Fibroblast of lung (primary cell): ENCODE data around the gene HNF1B. TPM values are rescaled to one million over a fixed set of nuclear protein-coding genes. Genes with fewer than 3 reads are reported as not detected.

Source experiments
- DNase-seq, 2 donors: peaks; one replicate each; pipeline versions ENCODE4 v3.0.0 to v3.0.0-alpha.2; 2010; ENCODE audit warnings: low read depth in 2 of 2
- H2AFZ ChIP-seq: 2 replicates; pipeline ENCODE4 v1.5.1; 2012; ENCODE audit warnings: low read length, control low read depth, inconsistent platforms
- H3K27ac ChIP-seq: 2 replicates; pipeline ENCODE4 v1.5.1; 2011; ENCODE audit warnings: low read length, control low read depth; ENCODE audit not compliant: insufficient read depth
- H3K27me3 ChIP-seq: 2 replicates; pipeline ENCODE4 v1.5.1; 2011; ENCODE audit warnings: mild to moderate bottlenecking, low read length; ENCODE audit not compliant: control insufficient read depth, insufficient read depth
- H3K36me3 ChIP-seq: 2 replicates; pipeline ENCODE4 v1.5.1; 2011; ENCODE audit warnings: low read length; ENCODE audit not compliant: control insufficient read depth, insufficient read depth
- H3K4me1 ChIP-seq: 2 replicates; pipeline ENCODE4 v1.5.1; 2011; ENCODE audit warnings: low read length; ENCODE audit not compliant: control insufficient read depth, insufficient read depth; ENCODE audit errors: extremely low read depth
- H3K4me2 ChIP-seq: 2 replicates; pipeline ENCODE4 v1.5.1; 2011; ENCODE audit warnings: low read length, control low read depth; ENCODE audit not compliant: insufficient read depth; ENCODE audit errors: extremely low read depth
- H3K4me3 ChIP-seq, 4 experiments: fragments of 200-600 bp in 1 of 4; sonication (generic) in 1 of 4; replicated peaks in 1 of 4; 2 replicates each; pipeline ENCODE4 v1.5.1; 2011 to 2016; ENCODE audit warnings: low read length in 4 of 4, low read depth in 3 of 4, mild to moderate bottlenecking in 3 of 4, control low read depth in 2 of 4, inconsistent platforms in 1 of 4, mixed read lengths in 1 of 4; ENCODE audit not compliant: insufficient read depth in 1 of 4; ENCODE audit errors: control extremely low read depth in 1 of 4
- H3K79me2 ChIP-seq: 2 replicates; pipeline ENCODE4 v1.5.1; 2012; ENCODE audit warnings: mild to moderate bottlenecking, low read length, inconsistent platforms; ENCODE audit not compliant: control insufficient read depth, insufficient read depth
- H3K9ac ChIP-seq: 2 replicates; pipeline ENCODE4 v1.5.1; 2011; ENCODE audit warnings: mild to moderate bottlenecking, low read length, control low read depth; ENCODE audit not compliant: insufficient read depth
- H3K9me3 ChIP-seq: 2 replicates; pipeline ENCODE4 v1.5.1; 2012; ENCODE audit warnings: low read depth, low read length; ENCODE audit not compliant: control insufficient read depth, insufficient read depth
- H4K20me1 ChIP-seq: 2 replicates; pipeline ENCODE4 v1.5.1; 2011; ENCODE audit warnings: low read length; ENCODE audit not compliant: control insufficient read depth, insufficient read depth; ENCODE audit errors: extremely low read depth
- CTCF ChIP-seq, 2 donors: IDR thresholded peaks in 1 of 2; conservative IDR thresholded peaks in 1 of 2; 1 replicate in 1 of 2; 2 replicates in 1 of 2; pipeline ENCODE4 v1.5.1; 2011 to 2012; ENCODE audit warnings: low read length in 2 of 2, control low read depth in 1 of 2, inconsistent platforms in 1 of 2, low read depth in 1 of 2, mild to moderate bottlenecking in 1 of 2
- EZH2 ChIP-seq: IDR thresholded peaks from 2 replicates; pipeline ENCODE4 v1.5.1; 2012; ENCODE audit warnings: low read length, control low read depth, mild to moderate bottlenecking; ENCODE audit errors: missing control alignments
- polyA plus RNA-seq, 2 donors: library from polyadenylated mRNA; depleted of rRNA in 1 of 2; stranded (reverse) in 1 of 2; unstranded in 1 of 2; fragments of >200 nt; gene quantifications; 2 replicates each; pipeline ENCODE4 v1.2.1, GENCODE V29; 2011 to 2012; ENCODE audit warnings: missing spikeins in 1 of 2
- total RNA-seq: library from RNA; depleted of rRNA; stranded (reverse); fragments of >200 nt; gene quantifications from 2 replicates; pipeline ENCODE4 v1.2.1, GENCODE V29; 2014

Gene HNF1B
- total and polyA plus RNA-seq, 2 donors (not counting 1 experiment from before 2014, with no cell fraction given): not detected

GRCh38 chr17:37637956-37638355 lies 106.9 kb downstream of the HNF1B start:
- no peak for TF ChIP-seq EZH2
- TF ChIP-seq CTCF (conservative IDR thresholded peaks at IDR 0.05 in 1 of 2, IDR thresholded peaks at IDR 0.05 in 1 of 2; ENCODE audit: low read depth in 1 of 2, low read length in 2 of 2): no peak
- Histone ChIP-seq H3K9me3 (no peaks in the 10 kb centered on the region), H3K9ac (no peak overlapping the region), H3K27me3 (no peaks in the 10 kb centered on the region), H3K36me3 (peaks cover 6% of the 10 kb centered on the region), H3K4me1 (no peaks in the 10 kb centered on the region), H3K4me3 (no peak overlapping the region), H2AFZ (no peak overlapping the region), H3K27ac (no peak overlapping the region), H3K4me2 (no peak overlapping the region), H3K79me2 (peaks cover 30% of the 10 kb centered on the region), H4K20me1 (no peaks in the 10 kb centered on the region)
- DNase-seq: no peak

Other genes starting within 250 kb of the HNF1B start
- gene SYNRG, start 135.6 kb downstream of the HNF1B start, total RNA-seq: 16.7 and 21.5 TPM in 2 replicates
- gene SYNRG, start 135.6 kb downstream of the HNF1B start, polyA plus RNA-seq: 19.1 and 20.4 TPM in 2 replicates
- gene DDX52, start 101.6 kb downstream of the HNF1B start, total RNA-seq: 18.7 and 20.6 TPM in 2 replicates
- gene DDX52, start 101.6 kb downstream of the HNF1B start, polyA plus RNA-seq: 20.4 and 22.3 TPM in 2 replicates
- not detected in 2 replicates for gene TBC1D3K, start 179.4 kb upstream of the HNF1B start, total RNA-seq
- gene TBC1D3K, start 179.4 kb upstream of the HNF1B start, polyA plus RNA-seq: not detected in 2 replicates
- gene TBC1D3L, start 244.0 kb upstream of the HNF1B start, total RNA-seq: 1.8 and 4.8 TPM in 2 replicates
- gene TBC1D3L, start 244.0 kb upstream of the HNF1B start, polyA plus RNA-seq: 3.2 and 5.3 TPM in 2 replicates